ENCODE data around the gene MATCAP1. TPM values are rescaled to one million over a fixed set of nuclear protein-coding genes. Genes with fewer than 3 reads are reported as not detected.

The MATCAP1 gene
- total RNA-seq, 2 donors from 2014 or later: 11.9 to 31.6 TPM

GRCh38 chr16:67197704-67198103 lies 13.9 kb upstream of the MATCAP1 start:
- intact Hi-C loops (cut with DNase I): no loop called here
- WGBS, 2 donors: 61 to 86% methylated on average over 4 to 6 of the region's 6 CpGs
- DNase-seq (no peak), ATAC-seq (no peak)
- no peaks in the 10 kb centered on the region for H3K9me3 ChIP-seq
- TF ChIP-seq CTCF (IDR thresholded peaks at IDR 0.05) (no peak), POLR2A (IDR thresholded peaks at IDR 0.05) (no peak)
- peak overlapping the region in 2 of 4 donors; percentile 81 to 88 for H3K27ac ChIP-seq
- H3K4me3 ChIP-seq: no peak overlapping the region
- peaks cover 42% of the 10 kb centered on the region for H3K4me1 ChIP-seq
- H3K36me3 ChIP-seq (replicated peaks in 1 of 2; ENCODE audit: insufficient read depth in 1 of 2, low read depth in 2 of 2): peaks cover 20 to 38% of the 10 kb centered on the region in 2 donors
- no peaks in the 10 kb centered on the region for H3K27me3 ChIP-seq

- Histone ChIP-seq H3K4me1 (peaks cover 45% of the 10 kb centered on the region), H3K9me3 (no peaks in the 10 kb centered on the region), H3K27ac (no peak overlapping the region), H3K27me3 (no peaks in the 10 kb centered on the region), H3K36me3 (replicated peaks in 1 of 2; ENCODE audit: insufficient read depth in 1 of 2, low read depth in 2 of 2) (peaks cover 12 to 30% of the 10 kb centered on the region in 2 donors), H3K4me3 (no peak overlapping the region)
- intact Hi-C loops (cut with DNase I): no loop called here
- TF ChIP-seq CTCF (IDR thresholded peaks at IDR 0.05) (no peak), POLR2A (IDR thresholded peaks at IDR 0.05) (no peak)
- WGBS, 2 donors: 100% methylated on average over 1 of the region's 1 CpG
- no peak for DNase-seq
- no peak for ATAC-seq
Observed at GRCh38 chr16:67196881-67197280, 13.1 kb upstream of the MATCAP1 start.

- peaks cover 12 to 21% of the 10 kb centered on the region in 2 donors for H3K36me3 ChIP-seq (replicated peaks in 1 of 2; ENCODE audit: insufficient read depth in 1 of 2, low read depth in 2 of 2)
- DNase-seq (no peak), ATAC-seq (no peak)
- intact Hi-C loops (cut with DNase I): no loop called here
- 50 to 65% methylated on average over 1 to 5 of the region's 5 CpGs for WGBS, 2 donors
- H3K27me3 ChIP-seq: no peaks in the 10 kb centered on the region
- H3K4me3 ChIP-seq: no peak overlapping the region
- no peak overlapping the region for H3K27ac ChIP-seq
- peaks cover 50% of the 10 kb centered on the region for H3K4me1 ChIP-seq
- no peak for TF ChIP-seq POLR2A (IDR thresholded peaks at IDR 0.05)
- TF ChIP-seq CTCF (IDR thresholded peaks at IDR 0.05): no peak
- H3K9me3 ChIP-seq: no peaks in the 10 kb centered on the region
Observed at GRCh38 chr16:67195676-67196075, 11.9 kb upstream of the MATCAP1 start.

GRCh38 chr16:67194260-67194659 lies 10.5 kb upstream of the MATCAP1 start:
- WGBS, 2 donors: 88 to 93% methylated on average over 4 to 6 of the region's 6 CpGs
- H3K27me3 ChIP-seq: no peaks in the 10 kb centered on the region
- no peak overlapping the region for H3K27ac ChIP-seq
- no peak for ATAC-seq
- H3K9me3 ChIP-seq: no peaks in the 10 kb centered on the region
- DNase-seq: no peak
- H3K4me3 ChIP-seq: no peak overlapping the region
- intact Hi-C loops (cut with DNase I): no loop called here
- TF ChIP-seq POLR2A (IDR thresholded peaks at IDR 0.05) (no peak), CTCF (IDR thresholded peaks at IDR 0.05) (no peak)
- peaks cover 12 to 21% of the 10 kb centered on the region in 2 donors for H3K36me3 ChIP-seq (replicated peaks in 1 of 2; ENCODE audit: insufficient read depth in 1 of 2, low read depth in 2 of 2)
- peaks cover 37% of the 10 kb centered on the region for H3K4me1 ChIP-seq

GRCh38 chr16:67193536-67193935 lies 9.8 kb upstream of the MATCAP1 start:
- no peak for ATAC-seq
- Histone ChIP-seq H3K4me3 (no peak overlapping the region), H3K4me1 (peaks cover 33% of the 10 kb centered on the region), H3K9me3 (no peaks in the 10 kb centered on the region), H3K27me3 (no peaks in the 10 kb centered on the region), H3K27ac (no peak overlapping the region), H3K36me3 (replicated peaks in 1 of 2; ENCODE audit: insufficient read depth in 1 of 2, low read depth in 2 of 2) (peaks cover 12 to 21% of the 10 kb centered on the region in 2 donors)
- TF ChIP-seq CTCF (IDR thresholded peaks at IDR 0.05) (no peak), POLR2A (IDR thresholded peaks at IDR 0.05) (no peak)
- intact Hi-C loops (cut with DNase I): no loop called here
- no peak for DNase-seq

Measured in body of pancreas (tissue), 4 donors.